HCT116 (cell line): Measurements from ENCODE around the gene FARSA. TPM values are rescaled to one million over a fixed set of nuclear protein-coding genes. Genes with fewer than 3 reads are reported as not detected.

Source experiments
- ATAC-seq: fragments of 200-7000 bp; cut with Tn5 transposase; 2 replicates; pipeline ENCODE4 v1.9.1; 2020; ENCODE audit warnings: mild to moderate bottlenecking, moderate library complexity
- BruUV-seq: library from RNA; stranded (reverse); fragments of 400-500 nt; replicated peaks from 2 replicates; lab custom pipeline; 2021; lab: Mats Ljungman, UMichigan
- CTCF ChIA-PET: fragments of 300-600 bp; sonication (Branson Sonifier 250); formaldehyde crosslinking; loops from one replicate; lab custom pipeline; 2021; ENCODE audit warnings: antibody characterized with exemption; lab: Charles Lee
- POLR2A ChIA-PET: fragments of 300-600, 350-600 bp; sonication (Branson Sonifier 250); formaldehyde crosslinking; loops from one replicate; lab custom pipeline; 2021; ENCODE audit warnings: antibody characterized with exemption; lab: Charles Lee
- RAD21 ChIA-PET, 2 experiments: fragments of 300-600 bp; sonication (Branson Sonifier 250); formaldehyde crosslinking; loops; one replicate each; lab custom pipeline; 2023; ENCODE audit warnings: low total read pairs in 2 of 2; ENCODE audit not compliant: uncharacterized antibody in 2 of 2, unreplicated experiment in 2 of 2, low non-redundant PET in 1 of 2; lab: Charles Lee
- DNase-seq: peaks from one replicate; pipeline ENCODE4 v3.0.0-alpha.2; 2010; ENCODE audit warnings: low read depth, low spot score
- H2AFZ ChIP-seq: fragments of 200-600 bp; shearing (Covaris generic), sonication (generic); 2 replicates; pipeline ENCODE4 v1.6.1; 2017; ENCODE audit warnings: low read depth, mixed run types, mixed read lengths, antibody characterized with exemption, low read length; ENCODE audit not compliant: poor library complexity, severe bottlenecking
- H3K27ac ChIP-seq: 2 replicates; pipeline ENCODE4 v1.5.1; 2012; ENCODE audit warnings: low read depth, low read length
- H3K27me3 ChIP-seq: fragments of 200-600 bp; sonication (generic); 2 replicates; pipeline ENCODE4 v1.6.1; 2016; ENCODE audit warnings: mixed run types, low read length, mixed read lengths; ENCODE audit not compliant: insufficient read depth
- H3K36me3 ChIP-seq, 2 experiments: fragments of 200-500 bp in 1 of 2; fragments of 200-600 bp in 1 of 2; sonication (Bioruptor generic) in 1 of 2; sonication (generic) in 1 of 2; 2 replicates each; pipeline versions ENCODE4 v1.5.1 to v1.6.1; 2014 to 2016; ENCODE audit warnings: low read length in 2 of 2, inconsistent platforms in 1 of 2, mixed read lengths in 1 of 2, mixed run types in 1 of 2; ENCODE audit not compliant: insufficient read depth in 2 of 2, control insufficient read depth in 1 of 2
- H3K4me1 ChIP-seq, 2 experiments: fragments of 200-600 bp in 1 of 2; sonication (generic) in 1 of 2; 2 replicates each; pipeline versions ENCODE4 v1.5.1 to v1.6.1; 2012 to 2017; ENCODE audit warnings: low read length in 2 of 2, inconsistent platforms in 1 of 2, mild to moderate bottlenecking in 1 of 2, mixed read lengths in 1 of 2, mixed run types in 1 of 2, moderate library complexity in 1 of 2; ENCODE audit not compliant: insufficient read depth in 2 of 2, control insufficient read depth in 1 of 2
- H3K4me2 ChIP-seq: fragments of 200-600 bp; sonication (generic); 2 replicates; pipeline ENCODE4 v1.6.1; 2017; ENCODE audit warnings: mixed run types, low read length, mixed read lengths
- H3K4me3 ChIP-seq, 2 experiments: fragments of 200-600 bp in 1 of 2; sonication (generic) in 1 of 2; replicated peaks in 1 of 2; 2 replicates each; pipeline ENCODE4 v1.5.1; 2011 to 2016; ENCODE audit warnings: low read length in 2 of 2, control low read depth in 1 of 2, low read depth in 1 of 2, mild to moderate bottlenecking in 1 of 2, mixed read lengths in 1 of 2, mixed run types in 1 of 2
- H3K79me2 ChIP-seq: fragments of 200-600 bp; sonication (generic); 2 replicates; pipeline ENCODE4 v1.6.1; 2017; ENCODE audit warnings: mild to moderate bottlenecking, mixed run types, low read length, moderate library complexity, mixed read lengths; ENCODE audit not compliant: insufficient read depth
- H3K9ac ChIP-seq: fragments of 200-600 bp; sonication (generic); 2 replicates; pipeline ENCODE4 v1.6.1; 2016; ENCODE audit warnings: low read length, mixed read lengths
- H3K9me2 ChIP-seq: fragments of 200-600 bp; sonication (generic), shearing (Covaris generic); 2 replicates; pipeline ENCODE4 v1.6.1; 2017; ENCODE audit warnings: mixed run types, mild to moderate bottlenecking, moderate library complexity; ENCODE audit not compliant: insufficient read depth
- H3K9me3 ChIP-seq, 2 experiments: fragments of 200-500 bp in 1 of 2; fragments of 200-600 bp in 1 of 2; sonication (Bioruptor generic) in 1 of 2; sonication (generic) in 1 of 2; 2 replicates each; pipeline ENCODE4 v1.6.1; 2014 to 2017; ENCODE audit warnings: low read length in 2 of 2, mixed read lengths in 2 of 2, inconsistent platforms in 1 of 2, low read depth in 1 of 2, mild to moderate bottlenecking in 1 of 2, mixed run types in 1 of 2, moderate library complexity in 1 of 2; ENCODE audit not compliant: control insufficient read depth in 1 of 2, insufficient read depth in 1 of 2
- H4K20me1 ChIP-seq: fragments of 200-600 bp; sonication (generic), shearing (Covaris generic); 2 replicates; pipeline ENCODE4 v1.6.1; 2017; ENCODE audit warnings: mixed run types, mild to moderate bottlenecking, moderate library complexity; ENCODE audit not compliant: insufficient read depth
- CBX3 ChIP-seq: IDR thresholded peaks from 2 replicates; pipeline ENCODE4 v1.6.1; 2012; ENCODE audit warnings: low read depth
- CEBPB ChIP-seq: IDR thresholded peaks from 2 replicates; pipeline ENCODE4 v1.6.1; 2012; ENCODE audit warnings: low read depth
- CTCF ChIP-seq, 3 experiments: fragments of 200-600 bp in 1 of 3; sonication (generic) in 1 of 3; IDR thresholded peaks in 2 of 3; conservative IDR thresholded peaks in 1 of 3; 2 replicates each; pipeline ENCODE4 v1.5.1; 2012 to 2017; ENCODE audit warnings: low read depth in 2 of 3, low read length in 2 of 3, antibody characterized with exemption in 1 of 3, borderline replicate concordance in 1 of 3, control low read depth in 1 of 3, mild to moderate bottlenecking in 1 of 3, mixed read lengths in 1 of 3, mixed run types in 1 of 3, moderate library complexity in 1 of 3; ENCODE audit not compliant: insufficient read depth in 1 of 3
- EGR1 ChIP-seq: IDR thresholded peaks from 2 replicates; pipeline ENCODE4 v1.6.1; 2012; ENCODE audit warnings: low read depth
- EZH2 ChIP-seq: fragments of 200-600 bp; sonication (generic); IDR thresholded peaks from 2 replicates; pipeline ENCODE4 v1.6.1; 2017; ENCODE audit warnings: antibody characterized with exemption, mixed run types
- EZH2phosphoT487 ChIP-seq: fragments of 200-600 bp; IDR thresholded peaks from 2 replicates; pipeline ENCODE4 v1.6.1; 2018; ENCODE audit warnings: antibody characterized with exemption, borderline replicate concordance
- JUND ChIP-seq: IDR thresholded peaks from 2 replicates; pipeline ENCODE4 v1.6.1; 2012
- POLR2AphosphoS5 ChIP-seq: IDR thresholded peaks from 2 replicates; pipeline ENCODE4 v1.6.1; 2011; ENCODE audit warnings: mild to moderate bottlenecking, low read depth, low read length, moderate library complexity
- RAD21 ChIP-seq: IDR thresholded peaks from 2 replicates; pipeline ENCODE4 v1.6.1; 2012; ENCODE audit warnings: low read depth, mild to moderate bottlenecking
- SIN3A ChIP-seq: IDR thresholded peaks from 2 replicates; pipeline ENCODE4 v1.6.1; 2012; ENCODE audit warnings: low read depth
- SP1 ChIP-seq: IDR thresholded peaks from 2 replicates; pipeline ENCODE4 v1.6.1; 2012; ENCODE audit warnings: low read depth
- SRF ChIP-seq: IDR thresholded peaks from 2 replicates; pipeline ENCODE4 v1.6.1; 2012; ENCODE audit warnings: low read depth
- TCF7L2 ChIP-seq: IDR thresholded peaks from 2 replicates; pipeline ENCODE4 v1.7.0; 2011; ENCODE audit warnings: borderline replicate concordance, inconsistent platforms; ENCODE audit not compliant: insufficient read depth, insufficient read length; ENCODE audit errors: extremely low read depth
- YY1 ChIP-seq: IDR thresholded peaks from 2 replicates; pipeline ENCODE4 v1.6.1; 2011; ENCODE audit warnings: low read length, low read depth, moderate library complexity, mild to moderate bottlenecking; ENCODE audit not compliant: insufficient replicate concordance; ENCODE audit errors: extremely low read depth
- ZFX ChIP-seq: fragments of 450-650 bp; IDR thresholded peaks from 2 replicates; pipeline ENCODE4 v1.6.1; 2017
- ZNF274 ChIP-seq: fragments of 200-500 bp; sonication (Bioruptor generic); IDR thresholded peaks from 2 replicates; pipeline ENCODE4 v1.6.1; 2014; ENCODE audit warnings: mild to moderate bottlenecking, low read depth, low read length, inconsistent platforms
- intact Hi-C: fragments of 100-400 bp; cut with micrococcal nuclease; formaldehyde crosslinking; loops from 2 replicates; pipeline ENCODE4 v1.10.0; 2022
- total RNA-seq: library from RNA; stranded (reverse); gene quantifications from one replicate; pipeline ENCODE4 v1.2.1, GENCODE V29; 2021; ENCODE audit not compliant: unreplicated experiment
- TF ChIP-seq, protein P1 (sequence below): IDR thresholded peaks from 2 replicates; pipeline ENCODE4 v1.6.1; 2012
- TF ChIP-seq, protein P2 (sequence below): IDR thresholded peaks from 2 replicates; pipeline ENCODE4 v1.6.1; 2012; ENCODE audit warnings: low read depth
- TF ChIP-seq, protein P3 (sequence below): IDR thresholded peaks from 2 replicates; pipeline ENCODE4 v1.6.1; 2012

FARSA gene
- total RNA-seq, 1 experiment from 2014 or later: 129 TPM

DNA sequence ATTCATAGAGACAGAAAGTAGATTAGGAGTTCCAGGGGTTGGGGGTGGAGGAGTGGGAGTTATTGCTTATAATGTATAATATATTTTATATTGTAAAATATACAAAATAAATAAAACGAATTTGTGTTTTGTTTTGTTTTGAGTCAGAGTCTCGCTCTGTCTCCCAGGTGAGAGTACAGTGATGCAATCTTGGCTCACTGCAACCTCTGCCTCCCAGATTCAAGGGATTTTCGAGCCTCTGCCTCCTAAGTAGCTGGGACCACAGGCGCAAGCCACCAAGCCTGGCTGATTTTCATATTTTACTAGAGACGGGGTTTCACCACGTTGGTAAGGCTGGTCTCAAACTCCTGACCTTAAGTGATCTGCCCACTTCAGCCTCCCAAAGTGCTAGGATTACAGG is 26.0 kb upstream of the FARSA start:
- intact Hi-C loops: no loop called here
- Histone ChIP-seq H3K4me1 (peaks cover 9 to 24% of the 10 kb centered on the region in 2 experiments), H3K9me3 (no peaks in the 10 kb centered on the region)
- DNase-seq: no peak
- POLR2A ChIA-PET: no interaction called here
- TF ChIP-seq CTCF (IDR thresholded peaks at IDR 0.05 in 2 of 3, conservative IDR thresholded peaks at IDR 0.05 in 1 of 3; ENCODE audit: borderline replicate concordance in 1 of 3, insufficient read depth in 1 of 3, low read depth in 2 of 3, low read length in 2 of 3): no peak
- TF ChIP-seq, protein P1, sequence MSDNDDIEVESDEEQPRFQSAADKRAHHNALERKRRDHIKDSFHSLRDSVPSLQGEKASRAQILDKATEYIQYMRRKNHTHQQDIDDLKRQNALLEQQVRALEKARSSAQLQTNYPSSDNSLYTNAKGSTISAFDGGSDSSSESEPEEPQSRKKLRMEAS: no peak
- TF ChIP-seq, protein P2, sequence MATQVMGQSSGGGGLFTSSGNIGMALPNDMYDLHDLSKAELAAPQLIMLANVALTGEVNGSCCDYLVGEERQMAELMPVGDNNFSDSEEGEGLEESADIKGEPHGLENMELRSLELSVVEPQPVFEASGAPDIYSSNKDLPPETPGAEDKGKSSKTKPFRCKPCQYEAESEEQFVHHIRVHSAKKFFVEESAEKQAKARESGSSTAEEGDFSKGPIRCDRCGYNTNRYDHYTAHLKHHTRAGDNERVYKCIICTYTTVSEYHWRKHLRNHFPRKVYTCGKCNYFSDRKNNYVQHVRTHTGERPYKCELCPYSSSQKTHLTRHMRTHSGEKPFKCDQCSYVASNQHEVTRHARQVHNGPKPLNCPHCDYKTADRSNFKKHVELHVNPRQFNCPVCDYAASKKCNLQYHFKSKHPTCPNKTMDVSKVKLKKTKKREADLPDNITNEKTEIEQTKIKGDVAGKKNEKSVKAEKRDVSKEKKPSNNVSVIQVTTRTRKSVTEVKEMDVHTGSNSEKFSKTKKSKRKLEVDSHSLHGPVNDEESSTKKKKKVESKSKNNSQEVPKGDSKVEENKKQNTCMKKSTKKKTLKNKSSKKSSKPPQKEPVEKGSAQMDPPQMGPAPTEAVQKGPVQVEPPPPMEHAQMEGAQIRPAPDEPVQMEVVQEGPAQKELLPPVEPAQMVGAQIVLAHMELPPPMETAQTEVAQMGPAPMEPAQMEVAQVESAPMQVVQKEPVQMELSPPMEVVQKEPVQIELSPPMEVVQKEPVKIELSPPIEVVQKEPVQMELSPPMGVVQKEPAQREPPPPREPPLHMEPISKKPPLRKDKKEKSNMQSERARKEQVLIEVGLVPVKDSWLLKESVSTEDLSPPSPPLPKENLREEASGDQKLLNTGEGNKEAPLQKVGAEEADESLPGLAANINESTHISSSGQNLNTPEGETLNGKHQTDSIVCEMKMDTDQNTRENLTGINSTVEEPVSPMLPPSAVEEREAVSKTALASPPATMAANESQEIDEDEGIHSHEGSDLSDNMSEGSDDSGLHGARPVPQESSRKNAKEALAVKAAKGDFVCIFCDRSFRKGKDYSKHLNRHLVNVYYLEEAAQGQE: no peak
- no peak for TF ChIP-seq SP1
- TF ChIP-seq, protein P3, sequence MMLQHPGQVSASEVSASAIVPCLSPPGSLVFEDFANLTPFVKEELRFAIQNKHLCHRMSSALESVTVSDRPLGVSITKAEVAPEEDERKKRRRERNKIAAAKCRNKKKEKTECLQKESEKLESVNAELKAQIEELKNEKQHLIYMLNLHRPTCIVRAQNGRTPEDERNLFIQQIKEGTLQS: no peak
- no peak for TF ChIP-seq EGR1
- TF ChIP-seq EZH2phosphoT487: no peak
- TF ChIP-seq ZNF274: no peak
- TF ChIP-seq SRF: no peak
- no peak for TF ChIP-seq SIN3A
- no peak for TF ChIP-seq POLR2AphosphoS5
- no peak for TF ChIP-seq CBX3
- no peak for TF ChIP-seq EZH2
- TF ChIP-seq YY1: no peak
- TF ChIP-seq RAD21: no peak
- no peak for TF ChIP-seq JUND
- no peak for TF ChIP-seq TCF7L2
- no peak for TF ChIP-seq CEBPB
- TF ChIP-seq ZFX: no peak
- TF ChIP-seq, all 23 proteins: peak for 0
- no peaks in the 10 kb centered on the region for H3K27me3 ChIP-seq
- no TSS peak for BruUV-seq
- H3K36me3 ChIP-seq: peaks cover 0 to 6% of the 10 kb centered on the region in 2 experiments; a peak in 1 of 4 replicates
- no peak overlapping the region for H3K27ac ChIP-seq
- no peaks in the 10 kb centered on the region for H4K20me1 ChIP-seq
- H3K4me3 ChIP-seq: no peak overlapping the region
- ChIA-PET CTCF (interaction anchor here (0.6 kb wide), 2 partner anchors 10 to 18 kb away, joined by 3 read pairs; partner anchors contain the start of gene DAND5), RAD21 (no interaction called here)
- no peak for ATAC-seq
- H2AFZ ChIP-seq: no peak overlapping the region
- no peak overlapping the region for H3K4me2 ChIP-seq
- peaks cover 26% of the 10 kb centered on the region for H3K79me2 ChIP-seq
- H3K9me2 ChIP-seq: no peaks in the 10 kb centered on the region
- no peak overlapping the region for H3K9ac ChIP-seq
